Posterior vena cava (tissue), 2 donors: ENCODE data around the gene CACNA1B. TPM values are rescaled to one million over a fixed set of nuclear protein-coding genes. Genes with fewer than 3 reads are reported as not detected.
A peak's percentile ranks its signal among the peaks of the same experiment; 100 is the strongest.
"Not testable (repeated sequence)": the region's sequence is repeated elsewhere in the genome, so short reads cannot be mapped to it uniquely, and the experiment has no call there.

ENCODE experiments used
- DNase-seq: peaks from one replicate; pipeline ENCODE4 v3.0.0-alpha.2; 2020; ENCODE audit warnings: low spot score
- intact Hi-C, 2 donors: fragments of 100-400 bp; cut with DNase I; formaldehyde crosslinking; loops; one replicate each; pipeline versions ENCODE4 v1.14.1 to v1.14.2; 2022 to 2023
- total RNA-seq, 2 donors: library from RNA; stranded (reverse); fragmentation: NEBNext Ultra II Directional; extraction: Animal tissue kit (Norgen Biotek cat#: 25700); gene quantifications; one replicate each; pipeline ENCODE4 v1.2.1, GENCODE V29; 2021
- donor health status: DM: yes; HTN: yes; CAD: no.
- donor health status: DM: yes; HTN: yes; CAD: no.

Gene CACNA1B
- total RNA-seq, 2 donors from 2014 or later = 0.09 to 0.10 TPM

GRCh38 chr9:138097501-138097991, 220.0 kb downstream of the CACNA1B start:
- peak; percentile 63 for DNase-seq
- intact Hi-C loops = no loop called here

- peak; percentile 52 for DNase-seq
- intact Hi-C loops = no loop called here
Measured at GRCh38 chr9:138098116-138098907, 220.7 kb downstream of the CACNA1B start.

- peak; percentile 55 for DNase-seq
- intact Hi-C loops = no loop called here
Measured at GRCh38 chr9:138098908-138099791, 221.6 kb downstream of the CACNA1B start.

DNA sequence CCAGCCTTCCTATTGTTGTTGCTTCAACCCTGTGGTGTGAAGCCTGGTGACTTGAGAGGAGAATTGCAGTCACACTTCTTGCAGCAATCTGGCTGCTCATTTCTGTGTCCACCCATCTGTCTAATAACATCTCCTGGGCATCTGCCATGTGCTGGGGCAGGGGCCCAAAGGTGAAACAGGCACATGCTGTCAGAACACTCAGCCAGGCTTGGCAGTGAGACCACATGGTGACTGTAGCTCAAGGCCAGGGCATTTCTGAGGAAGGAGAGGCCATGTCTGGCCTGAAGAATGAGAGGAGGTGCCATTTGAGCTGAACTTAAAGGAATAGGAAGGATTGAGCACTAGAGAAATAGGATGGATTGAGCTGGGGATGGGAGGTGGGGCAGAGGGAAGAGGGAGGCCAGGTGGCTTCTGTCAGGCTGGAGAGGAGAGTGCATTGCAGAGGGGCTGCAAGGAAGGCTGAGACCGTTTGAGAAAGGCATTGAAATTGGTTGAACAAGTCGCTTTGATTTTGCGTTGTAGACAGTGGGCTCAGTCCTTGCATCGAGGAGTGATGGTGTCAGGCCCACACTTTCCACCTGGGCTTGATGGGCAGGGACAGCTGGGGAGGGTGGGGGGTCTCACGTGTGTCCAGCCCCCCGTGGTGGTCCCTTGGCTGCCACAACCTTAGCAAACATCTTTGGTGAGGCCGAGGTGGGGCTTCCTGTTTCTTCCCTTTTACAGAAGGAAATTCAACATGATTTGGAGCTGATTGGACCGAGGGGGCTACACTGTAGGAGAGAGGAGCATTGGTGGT, 222.4 kb downstream of the CACNA1B start:
- intact Hi-C loops = no loop called here
- DNase-seq = peak; percentile 69

DNA sequence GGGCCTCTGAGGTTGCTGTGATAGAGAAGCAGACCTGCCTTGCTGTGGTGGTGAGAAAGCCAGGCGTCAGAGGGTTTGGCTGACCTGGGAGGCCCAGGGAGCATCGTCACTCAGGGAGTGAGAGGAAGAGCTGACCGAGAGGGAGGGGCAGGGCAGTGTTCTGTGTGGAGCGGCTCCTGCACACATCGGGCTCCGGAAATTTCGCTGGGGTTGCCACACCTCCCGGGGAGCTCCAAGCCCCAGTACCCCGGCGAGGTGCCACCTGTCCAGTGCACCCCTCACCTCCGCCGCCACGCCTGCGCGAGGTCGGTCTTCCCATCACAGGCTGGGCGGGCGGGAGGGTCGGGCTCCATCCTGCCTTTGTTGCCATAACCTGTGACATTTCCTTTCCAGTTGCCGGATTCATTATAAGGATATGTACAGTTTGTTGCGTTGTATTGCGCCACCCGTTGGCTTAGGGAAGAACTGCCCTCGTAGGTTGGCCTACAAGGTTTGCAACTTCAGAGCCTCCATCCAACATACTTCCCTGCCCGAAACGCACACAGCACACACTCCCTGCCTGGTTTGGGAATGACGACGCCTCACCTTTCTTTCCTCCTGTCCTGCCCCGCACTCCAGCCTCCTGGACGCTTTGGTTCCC, 223.2 kb downstream of the CACNA1B start:
- no peak for DNase-seq
- intact Hi-C loops = no loop called here

DNA sequence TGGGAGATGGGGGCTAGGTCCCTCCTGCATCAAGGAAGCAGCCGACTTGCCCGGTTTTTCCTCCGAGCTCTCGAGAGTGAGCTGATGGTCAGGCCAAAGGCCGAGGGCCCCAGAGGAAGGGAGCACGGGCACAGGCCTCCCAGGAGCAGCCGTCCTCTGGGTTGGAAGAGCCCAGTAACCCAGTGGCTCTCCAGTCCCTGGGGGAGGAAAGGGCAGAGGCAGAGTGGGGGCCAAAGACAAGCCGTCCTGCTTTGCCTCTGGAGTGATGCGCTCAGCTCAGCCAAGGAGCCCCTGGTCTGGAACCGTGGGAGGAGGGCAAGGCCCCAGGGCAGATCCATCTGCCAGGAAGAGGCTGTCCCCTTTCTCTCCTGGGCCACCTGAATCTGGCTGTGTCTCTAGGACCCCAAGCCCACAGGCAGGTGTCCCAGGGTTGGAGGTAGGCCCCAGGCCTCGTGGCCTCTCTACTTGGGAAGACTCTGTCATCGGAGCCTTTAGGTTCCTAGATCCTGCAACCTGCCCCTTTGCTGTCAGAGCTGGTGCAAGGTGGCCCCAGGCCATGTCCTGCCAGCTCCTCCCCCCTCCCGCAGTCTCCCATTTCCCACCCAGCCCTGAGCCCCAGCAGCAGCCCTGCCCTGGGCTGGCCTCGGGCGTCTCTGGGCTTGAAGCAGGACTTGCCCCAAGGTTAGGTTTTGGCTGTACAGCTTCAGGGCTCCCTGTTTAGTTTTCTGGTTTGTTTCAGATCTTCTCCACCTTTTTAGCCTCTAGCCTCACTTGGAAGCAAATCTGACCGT, 224.1 kb downstream of the CACNA1B start:
- no peak for DNase-seq
- intact Hi-C loops = no loop called here

DNA sequence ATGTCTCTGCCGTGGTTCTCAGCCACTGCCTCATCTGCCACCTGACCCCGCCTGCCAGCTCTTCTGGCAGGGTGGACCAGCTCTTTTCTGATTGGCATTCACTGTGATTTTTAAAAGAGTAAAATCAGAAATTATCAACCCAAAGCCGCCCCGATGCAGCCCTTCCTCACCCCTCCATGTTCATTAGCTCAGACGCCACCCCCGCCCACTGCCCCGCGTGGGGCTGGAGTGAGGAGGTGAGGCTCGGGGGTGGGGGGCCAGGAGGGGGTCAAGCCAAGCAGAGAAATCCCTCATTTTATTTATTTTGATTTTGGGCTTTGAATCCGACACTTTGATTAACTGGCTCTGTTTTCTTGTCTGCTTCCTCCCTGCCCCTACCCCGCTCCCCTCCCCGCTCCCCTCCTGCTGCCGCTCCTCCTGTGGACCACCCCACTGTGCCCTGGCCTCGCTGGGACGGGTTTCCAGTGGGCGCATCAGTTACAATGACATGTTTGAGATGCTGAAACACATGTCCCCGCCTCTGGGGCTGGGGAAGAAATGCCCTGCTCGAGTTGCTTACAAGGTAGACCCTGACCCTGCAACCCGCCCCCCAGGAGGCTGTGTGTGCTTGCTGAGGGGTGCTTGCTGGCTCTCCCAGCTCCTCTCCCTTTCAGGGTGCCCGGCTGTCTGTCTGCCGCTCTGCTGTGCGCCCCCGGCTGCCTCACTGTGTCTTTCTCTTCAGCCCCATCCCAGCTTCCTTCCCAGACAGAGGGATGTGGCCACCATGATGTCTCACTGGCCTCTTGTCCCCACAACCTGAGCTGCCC, 224.9 kb downstream of the CACNA1B start:
- intact Hi-C loops = no loop called here
- no peak for DNase-seq

DNA sequence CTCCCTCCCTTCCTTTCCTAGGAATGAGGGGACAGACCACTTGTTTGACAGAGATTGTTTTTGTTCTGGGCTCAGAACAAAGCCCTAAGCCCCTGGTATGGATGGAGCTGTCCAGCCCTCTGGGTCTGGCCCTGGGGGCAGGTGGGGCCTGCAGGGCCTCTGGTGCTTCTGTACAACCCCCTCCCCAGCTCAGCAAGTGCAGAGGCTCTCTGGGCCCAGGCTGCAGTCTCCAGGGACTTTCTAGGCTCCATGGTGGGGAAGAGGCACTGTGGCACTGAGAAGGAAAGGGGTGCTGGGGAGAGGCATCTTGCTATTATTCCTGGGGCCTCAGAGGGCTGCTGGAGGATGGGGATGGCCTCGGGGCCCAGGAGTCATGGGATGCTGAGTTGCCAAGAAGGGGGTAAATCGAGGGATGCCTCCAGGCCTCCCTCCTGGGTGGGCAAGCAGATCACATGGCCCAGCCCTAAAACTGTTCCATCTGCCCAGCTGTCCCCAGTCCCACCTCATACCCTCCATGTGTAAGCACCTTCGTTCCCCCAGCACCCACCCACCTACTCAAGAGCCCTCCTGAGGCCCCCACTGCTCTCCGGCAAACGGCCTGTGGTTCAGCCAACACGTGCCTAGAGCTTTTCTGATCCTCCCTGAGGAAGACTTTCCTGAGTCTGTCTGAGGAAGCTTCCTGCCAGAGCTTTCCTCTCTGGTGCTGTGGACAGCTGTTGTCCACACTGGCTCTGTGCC, 225.7 kb downstream of the CACNA1B start:
- intact Hi-C loops = no loop called here
- DNase-seq = no peak

DNA sequence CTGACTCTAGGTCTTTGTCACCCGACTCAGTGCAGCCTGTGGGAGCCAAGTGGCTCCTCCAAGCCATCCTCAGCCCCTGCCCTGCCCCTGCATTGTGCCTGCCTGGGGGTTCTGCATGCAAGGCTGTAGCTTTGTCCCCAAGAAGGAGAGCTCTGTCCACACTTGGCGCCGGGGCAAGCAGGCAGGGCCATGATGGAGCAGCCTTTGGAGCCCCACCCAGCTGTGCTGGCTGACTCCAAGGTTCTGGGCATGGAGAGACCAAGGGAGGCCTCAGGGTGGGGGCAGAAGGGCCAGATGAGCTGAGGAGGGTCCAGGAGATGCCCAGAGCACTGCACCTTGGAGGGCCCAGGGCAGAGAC, 226.2 kb downstream of the CACNA1B start:
- intact Hi-C loops = no loop called here
- DNase-seq = no peak

- intact Hi-C loops = no loop called here
Measured at GRCh38 chr9:138104251-138105122, 226.9 kb downstream of the CACNA1B start.

GRCh38 chr9:138105123-138105415, 227.5 kb downstream of the CACNA1B start:
- DNase-seq = no peak
- intact Hi-C loops = no loop called here

More at GRCh38 chr9:138104251-138105122, 226.9 kb downstream of the CACNA1B start:
- DNase-seq = no peak

- DNase-seq = no peak
- intact Hi-C loops = no loop called here
Measured at GRCh38 chr9:138105561-138106505, 228.3 kb downstream of the CACNA1B start.

DNA sequence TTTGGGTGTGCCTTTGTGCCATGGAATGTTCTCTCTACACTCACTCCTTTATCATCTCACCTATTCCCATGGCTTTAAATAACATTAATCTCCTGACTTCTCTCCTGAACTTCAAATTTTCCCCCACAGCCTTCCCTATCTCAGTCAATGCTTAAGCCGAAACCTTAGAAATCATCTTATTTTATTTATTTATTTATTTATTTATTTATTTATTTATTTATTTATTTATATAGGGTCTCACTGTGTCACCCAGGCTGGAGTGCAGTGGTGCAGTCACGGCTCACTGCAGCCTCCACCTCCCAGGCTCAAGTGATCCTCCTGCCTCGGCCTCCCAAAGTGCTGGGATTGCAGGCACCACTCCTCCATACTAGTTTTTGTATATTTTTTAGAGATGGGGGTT, 229.5 kb downstream of the CACNA1B start:
- intact Hi-C loops, DNase-seq: not testable (repeated sequence)

- no peak for DNase-seq
- intact Hi-C loops = no loop called here
Measured at GRCh38 chr9:138111607-138112006, 234.0 kb downstream of the CACNA1B start.
